ENCODE data around the gene COX8A. TPM values are rescaled to one million over a fixed set of nuclear protein-coding genes. Genes with fewer than 3 reads are reported as not detected.

COX8A gene
- total and polyA plus RNA-seq, 10 of the 15 experiments (the other 5 are each of a cell fraction or from before 2014, with no cell fraction given), result 243 to 1,476 (median 522) TPM

GRCh38 chr11:63944987-63945386 lies 29.4 kb upstream of the COX8A start:
- DNase-seq (ENCODE audit: low read depth, low spot score) (no peak), FAIRE-seq (no peak), ATAC-seq (no peak)
- TF ChIP-seq E2F8 (IDR thresholded peaks at IDR 0.05; ENCODE audit: low read depth, partially characterized antibody) (no peak), JUNB (IDR thresholded peaks at IDR 0.05) (no peak), NFYA (IDR thresholded peaks at IDR 0.05; ENCODE audit: borderline replicate concordance, low read depth, low read length) (no peak), SMARCA5 (IDR thresholded peaks at IDR 0.05) (no peak), CHD1 (IDR thresholded peaks at IDR 0.05; ENCODE audit: low read depth, low read length) (no peak), KAT2A (conservative IDR thresholded peaks at IDR 0.05; ENCODE audit: control insufficient read depth, low read depth, low read length) (no peak), ELK1 (IDR thresholded peaks at IDR 0.05; ENCODE audit: low read depth, low read length) (no peak), IKZF1 (conservative IDR thresholded peaks at IDR 0.05) (no peak), NFXL1 (IDR thresholded peaks at IDR 0.05; ENCODE audit: borderline replicate concordance) (no peak), HDAC2 (IDR thresholded peaks at IDR 0.05) (no peak), ZBTB33 (IDR thresholded peaks at IDR 0.05) (no peak), SMAD1 (IDR thresholded peaks at IDR 0.05; ENCODE audit: low read depth, partially characterized antibody) (no peak), RCOR1 (conservative IDR thresholded peaks at IDR 0.05; ENCODE audit: low read depth, low read length) (no peak)
- ChIA-PET SMC1A (ENCODE audit: uncharacterized antibody, unreplicated experiment) (interaction anchor here (1.0 to 11.4 kb wide), 8 partner anchors 10 to 178 kb away, joined by 3 to 234 read pairs (median 6); partner anchors contain the start of genes MARK2 and ZFTA), RAD21 (ENCODE audit: unreplicated experiment) (interaction anchor here (1.0 to 6.0 kb wide), 7 partner anchors 10 to 219 kb away, joined by 3 to 101 read pairs (median 4); partner anchors contain the start of gene MARK2), CTCF (interaction anchor here (0.5 to 12.7 kb wide), 19 partner anchors 13 to 466 kb away, joined by 3 to 271 read pairs (median 4); partner anchors contain the start of genes ATL3, MARK2, RCOR2 and ZFTA), POLR2A (interaction anchor here (1.0 to 1.8 kb wide), 3 partner anchors 28 to 258 kb away, joined by 4 to 8 read pairs (median 4); partner anchors contain the start of gene RCOR2)
- H4K20me1 ChIP-seq (ENCODE audit: control insufficient read depth, insufficient read depth), result no peaks in the 10 kb centered on the region
- no peak overlapping the region for H2AFZ ChIP-seq (ENCODE audit: control insufficient read depth, low read depth, low read length)
- BruUV-seq (replicated peaks), result no TSS peak
- in situ Hi-C loops (cut with MboI) (loop anchor here (5.0 kb wide), 1 partner anchor 108 kb away; the partner anchor contains the start of gene MARK2), intact Hi-C loops (cut with micrococcal nuclease; ENCODE audit: unreplicated experiment) (loop anchor here (1.0 kb wide), 1 partner anchor 108 kb away; no protein-coding TSS in a partner anchor)
- H3K4me3 ChIP-seq, result no peak overlapping the region
- no peak overlapping the region for H3K4me2 ChIP-seq (ENCODE audit: control insufficient read depth, insufficient read depth)
- peaks cover 20% of the 10 kb centered on the region; the same call in 1 of the 2 replicates for H3K4me1 ChIP-seq (ENCODE audit: control insufficient read depth, insufficient read depth, low read length)
- H3K27ac ChIP-seq (ENCODE audit: control insufficient read depth, insufficient read depth), result no peak overlapping the region
- no peaks in the 10 kb centered on the region for H3K9me3 ChIP-seq (replicated peaks; ENCODE audit: control insufficient read depth, insufficient read depth, low read length)
- no peaks in the 10 kb centered on the region for H3K27me3 ChIP-seq (replicated peaks in 1 of 2; ENCODE audit: control insufficient read depth in 2 of 2, insufficient read depth in 2 of 2, low read length in 1 of 2)
- 73% methylated on average over 8 of the region's 8 CpGs for WGBS (ENCODE audit: insufficient coverage, insufficient replicate concordance, low lambda C conversion rate, missing lambda C conversion rate)
- H3K36me3 ChIP-seq (ENCODE audit: control insufficient read depth in 2 of 2, insufficient read depth in 2 of 2, low read length in 1 of 2), result peaks cover 8 to 14% of the 10 kb centered on the region in 2 experiments; a peak in 3 of 4 replicates
- H3K79me2 ChIP-seq (ENCODE audit: control insufficient read depth, insufficient read depth, low read length), result peaks cover 31% of the 10 kb centered on the region
- no peak overlapping the region for H3K9ac ChIP-seq (ENCODE audit: control insufficient read depth, insufficient read depth, low read length)
